Measurements from ENCODE around the gene DEFB108B.
"Not testable (repeated sequence)": the region's sequence is repeated elsewhere in the genome, so short reads cannot be mapped to it uniquely, and the experiment has no call there.

- not testable (repeated sequence) for TF ChIP-seq TAF1 (IDR thresholded peaks at IDR 0.05; ENCODE audit: borderline replicate concordance, low read depth, low read length); POLR2AphosphoS5 (IDR thresholded peaks at IDR 0.05; ENCODE audit: low read depth, low read length); POLR2A (IDR thresholded peaks at IDR 0.05; ENCODE audit: low read depth, low read length)
Measured at GRCh38 chr11:71795236-71795635, 37.8 kb upstream of the DEFB108B start.

All from GM12892 (cell line).